GM19463 (cell line): ENCODE results near the gene FHDC1.
A peak's percentile ranks its signal among the peaks of the same experiment; 100 is the strongest.

Experiments used
- ATAC-seq: cut with Tn5 transposase; IDR thresholded peaks from one replicate; pipeline ENCODE4 v1.9.1; 2021; ENCODE audit warnings: mild to moderate bottlenecking, moderate library complexity; ENCODE audit not compliant: unreplicated experiment

Gene FHDC1

GRCh38 chr4:152956650-152957436 lies 20.7 kb downstream of the FHDC1 start:
- no peak for ATAC-seq

- no peak for ATAC-seq
Observed at GRCh38 chr4:152957437-152958171, 21.5 kb downstream of the FHDC1 start.

- no peak for ATAC-seq
Observed at GRCh38 chr4:152959080-152959479, 23.0 kb downstream of the FHDC1 start.

GRCh38 chr4:152960082-152960481 lies 24.0 kb downstream of the FHDC1 start:
- ATAC-seq = no peak

GRCh38 chr4:152961014-152961772 lies 25.1 kb downstream of the FHDC1 start:
- no peak for ATAC-seq

- ATAC-seq = no peak
Observed at GRCh38 chr4:152961773-152962115, 25.6 kb downstream of the FHDC1 start.

GRCh38 chr4:152962150-152962549 lies 26.0 kb downstream of the FHDC1 start:
- ATAC-seq = no peak

- ATAC-seq = no peak
Observed at GRCh38 chr4:152964335-152964734, 28.2 kb downstream of the FHDC1 start.

GRCh38 chr4:152965611-152966010 lies 29.5 kb downstream of the FHDC1 start:
- peak; percentile 95 for ATAC-seq

GRCh38 chr4:152967907-152968306 lies 31.8 kb downstream of the FHDC1 start:
- ATAC-seq = no peak

GRCh38 chr4:152968806-152969394 lies 32.8 kb downstream of the FHDC1 start:
- ATAC-seq = no peak

- no peak for ATAC-seq
Observed at GRCh38 chr4:152970102-152970820, 34.1 kb downstream of the FHDC1 start.

- no peak for ATAC-seq
Observed at GRCh38 chr4:152971053-152971452, 34.9 kb downstream of the FHDC1 start.

- no peak for ATAC-seq
Observed at GRCh38 chr4:152972821-152973628, 36.9 kb downstream of the FHDC1 start.

GRCh38 chr4:152973629-152974467 lies 37.7 kb downstream of the FHDC1 start:
- no peak for ATAC-seq

- no peak for ATAC-seq
Observed at GRCh38 chr4:152974468-152975379, 38.6 kb downstream of the FHDC1 start.

- no peak for ATAC-seq
Observed at GRCh38 chr4:152975380-152976211, 39.5 kb downstream of the FHDC1 start.
